HG03045 (cell line): ENCODE results near the gene MAMDC2.
"Not testable (repeated sequence)": the region's sequence is repeated elsewhere in the genome, so short reads cannot be mapped to it uniquely, and the experiment has no call there.

ENCODE experiments used
- ATAC-seq: cut with Tn5 transposase; IDR thresholded peaks from one replicate; pipeline ENCODE4 v1.9.1; 2021; ENCODE audit warnings: mild to moderate bottlenecking, moderate library complexity; ENCODE audit not compliant: unreplicated experiment

Gene MAMDC2

DNA sequence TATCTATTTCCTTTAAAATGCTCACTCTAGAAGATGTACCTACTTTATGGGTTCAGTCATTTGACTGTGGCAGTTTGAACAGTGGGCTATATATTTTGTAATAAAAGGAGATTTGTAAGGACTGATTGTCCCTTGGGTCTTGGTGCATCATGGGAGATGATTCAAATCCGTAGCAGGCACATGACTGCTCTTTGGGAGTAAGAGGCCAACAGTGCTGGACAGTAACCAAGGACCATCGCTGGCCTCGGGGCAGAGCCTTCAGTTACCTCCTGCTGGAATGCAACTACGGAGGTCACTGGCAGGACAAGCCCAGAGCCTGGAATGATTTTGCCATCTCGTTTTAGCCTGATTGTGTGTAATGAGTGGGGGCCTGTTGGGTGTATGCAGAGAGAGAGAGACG, 7.0 kb upstream of the MAMDC2 start:
- no peak for ATAC-seq

DNA sequence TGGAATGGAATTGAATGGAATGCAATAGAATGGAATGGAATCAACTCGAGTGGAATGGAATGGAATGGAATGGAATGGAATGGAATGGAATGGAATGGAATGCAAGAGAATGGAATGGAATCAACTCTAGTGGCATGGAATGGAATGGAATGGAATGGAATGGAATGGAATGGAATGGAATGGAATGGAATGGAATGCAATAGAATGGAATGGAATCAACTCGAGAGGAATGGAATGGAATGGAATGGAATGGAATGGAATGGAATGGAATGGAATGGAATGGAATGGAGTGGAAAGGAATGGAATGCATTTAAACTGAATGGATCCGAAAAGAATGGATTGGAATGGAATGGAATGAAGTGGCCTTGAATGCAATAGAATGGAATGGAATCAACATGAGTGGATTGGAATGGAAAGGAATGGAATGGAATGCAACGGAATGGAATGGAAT, 5.5 kb upstream of the MAMDC2 start:
- not testable (repeated sequence) for ATAC-seq

DNA sequence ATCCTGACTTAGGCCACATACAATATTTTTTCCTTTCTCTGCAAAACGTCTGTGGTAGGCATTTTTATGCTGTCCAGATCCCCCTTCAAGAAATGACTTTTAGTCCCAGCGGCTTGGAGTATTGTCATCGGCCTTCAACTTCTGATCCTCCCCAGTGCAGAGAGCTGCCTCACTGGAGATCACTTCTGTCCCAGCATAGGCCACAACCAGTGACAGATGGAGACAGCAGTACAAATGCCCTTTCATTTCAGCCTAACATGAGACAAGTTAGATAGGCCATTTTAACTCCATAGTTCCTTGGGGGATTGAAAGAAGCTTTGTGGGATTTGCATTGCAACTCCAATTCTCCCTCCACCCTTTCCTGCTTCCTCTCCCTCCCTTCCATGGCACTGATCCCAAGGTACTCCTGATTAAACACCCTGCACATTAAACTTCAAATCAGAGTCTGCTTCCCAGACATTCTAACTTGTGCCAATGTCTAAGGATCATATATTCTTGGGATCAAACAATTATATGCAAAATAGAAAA, 3.2 kb upstream of the MAMDC2 start:
- no peak for ATAC-seq

DNA sequence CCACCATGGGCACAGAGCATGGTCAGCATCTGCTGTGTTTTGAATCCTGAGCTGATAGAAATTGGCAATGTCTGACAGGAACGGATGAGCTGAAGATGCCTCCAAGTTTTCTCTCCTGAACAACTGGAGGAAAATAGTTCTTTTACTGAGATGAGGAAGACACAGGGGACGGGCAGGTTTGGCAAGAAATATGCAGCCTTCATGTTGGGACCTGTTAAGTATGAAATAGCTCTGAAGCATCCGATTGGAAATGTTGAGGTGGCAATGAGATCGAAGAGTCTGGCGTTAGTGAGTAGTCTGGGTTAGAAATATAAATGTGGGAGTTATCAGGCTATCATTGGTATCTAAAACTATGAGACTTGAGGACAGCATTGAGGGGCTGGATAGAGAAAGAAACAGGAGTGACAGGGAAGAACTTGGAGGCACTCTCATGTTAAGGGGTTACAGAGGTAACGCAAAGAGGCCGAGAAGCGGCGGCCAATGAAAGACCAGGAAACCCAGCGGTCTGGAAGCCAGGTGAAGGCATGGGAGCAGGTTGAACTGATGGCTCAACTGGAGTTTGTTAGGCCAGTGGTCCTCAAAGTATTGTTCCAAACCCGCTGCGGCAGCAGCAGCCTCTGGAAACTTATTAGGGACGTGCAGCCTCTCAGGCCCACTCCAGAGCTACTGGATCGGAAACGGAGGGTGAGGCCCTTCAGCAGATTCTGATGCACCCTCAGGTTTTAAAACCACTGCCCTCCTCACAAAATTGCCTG, 1.0 kb upstream of the MAMDC2 start:
- no peak for ATAC-seq

DNA sequence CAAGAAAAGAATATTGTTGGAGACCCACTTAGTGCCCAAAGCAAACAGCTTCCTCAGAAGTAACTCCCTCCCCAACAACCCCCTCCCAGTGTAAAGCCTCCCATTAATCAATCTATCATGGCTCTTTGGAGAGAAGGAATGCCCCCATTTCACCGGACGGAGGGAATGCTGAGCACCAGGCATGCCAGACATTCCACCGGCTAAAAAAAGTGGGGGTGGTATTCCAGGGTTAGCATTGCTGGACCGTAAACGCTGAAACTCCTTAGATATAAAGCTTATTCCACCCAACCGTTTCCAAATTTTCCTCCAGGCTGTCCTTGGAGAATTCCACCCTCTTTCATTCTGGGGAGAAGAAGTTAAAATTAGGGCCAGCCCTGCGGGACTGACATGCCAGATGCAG, 363 bp upstream of the MAMDC2 start:
- ATAC-seq = no peak

DNA sequence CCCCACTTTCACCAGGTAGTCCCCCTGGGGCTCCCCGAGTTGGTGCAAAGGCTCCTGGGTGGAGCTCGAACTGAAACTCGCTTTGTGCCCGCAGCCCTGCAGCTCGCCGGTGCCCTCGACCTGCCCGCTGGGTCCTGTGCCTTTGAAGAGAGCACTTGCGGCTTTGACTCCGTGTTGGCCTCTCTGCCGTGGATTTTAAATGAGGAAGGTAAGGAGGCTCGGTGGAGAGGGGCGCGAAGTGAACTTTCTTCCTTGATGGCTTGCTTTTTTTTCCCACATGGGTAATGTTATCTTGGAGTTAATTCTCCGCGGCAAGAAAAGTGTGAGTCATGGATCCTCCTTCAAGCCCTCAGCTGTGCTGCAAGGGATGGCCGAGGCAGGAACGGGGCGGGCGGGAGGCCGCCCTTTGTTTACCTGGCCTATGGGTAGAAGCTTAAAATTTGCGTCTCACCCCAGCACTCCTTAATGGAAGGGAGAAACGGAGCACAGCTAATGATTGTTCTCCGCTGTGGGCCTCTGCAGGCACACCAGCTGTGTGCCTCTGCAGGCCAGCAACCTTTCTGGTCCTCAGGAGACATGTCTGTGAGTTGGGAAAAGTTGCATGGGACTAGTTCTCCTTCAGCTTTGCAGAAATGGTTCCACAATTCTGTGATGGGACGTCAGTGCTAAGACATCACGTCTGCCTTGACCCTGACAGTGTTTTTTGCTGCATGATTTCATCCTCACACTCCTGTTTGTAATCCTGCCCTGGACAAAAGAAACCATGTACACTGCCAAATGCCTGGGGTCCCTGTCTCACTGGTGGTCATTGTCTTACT, 1.1 kb downstream of the MAMDC2 start:
- no peak for ATAC-seq

DNA sequence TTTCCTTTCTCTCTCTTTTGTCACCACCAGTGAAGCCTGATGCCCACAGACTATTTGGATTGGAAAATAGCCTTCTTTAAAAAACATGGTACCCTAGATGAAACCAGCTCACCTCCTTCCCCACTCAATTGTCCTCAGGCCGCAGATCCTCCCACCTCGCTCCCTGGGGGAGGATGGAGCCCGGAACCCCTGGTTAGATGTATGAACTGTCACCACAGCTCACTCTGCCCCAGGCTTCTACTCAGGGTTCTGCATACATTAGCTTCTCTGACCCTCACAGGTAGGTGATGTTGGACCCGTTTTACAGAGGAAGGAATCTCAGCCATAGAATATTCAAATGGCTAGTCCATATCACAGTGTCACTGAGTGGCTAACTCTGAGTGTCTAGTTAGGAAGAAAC, 1.8 kb downstream of the MAMDC2 start:
- no peak for ATAC-seq

DNA sequence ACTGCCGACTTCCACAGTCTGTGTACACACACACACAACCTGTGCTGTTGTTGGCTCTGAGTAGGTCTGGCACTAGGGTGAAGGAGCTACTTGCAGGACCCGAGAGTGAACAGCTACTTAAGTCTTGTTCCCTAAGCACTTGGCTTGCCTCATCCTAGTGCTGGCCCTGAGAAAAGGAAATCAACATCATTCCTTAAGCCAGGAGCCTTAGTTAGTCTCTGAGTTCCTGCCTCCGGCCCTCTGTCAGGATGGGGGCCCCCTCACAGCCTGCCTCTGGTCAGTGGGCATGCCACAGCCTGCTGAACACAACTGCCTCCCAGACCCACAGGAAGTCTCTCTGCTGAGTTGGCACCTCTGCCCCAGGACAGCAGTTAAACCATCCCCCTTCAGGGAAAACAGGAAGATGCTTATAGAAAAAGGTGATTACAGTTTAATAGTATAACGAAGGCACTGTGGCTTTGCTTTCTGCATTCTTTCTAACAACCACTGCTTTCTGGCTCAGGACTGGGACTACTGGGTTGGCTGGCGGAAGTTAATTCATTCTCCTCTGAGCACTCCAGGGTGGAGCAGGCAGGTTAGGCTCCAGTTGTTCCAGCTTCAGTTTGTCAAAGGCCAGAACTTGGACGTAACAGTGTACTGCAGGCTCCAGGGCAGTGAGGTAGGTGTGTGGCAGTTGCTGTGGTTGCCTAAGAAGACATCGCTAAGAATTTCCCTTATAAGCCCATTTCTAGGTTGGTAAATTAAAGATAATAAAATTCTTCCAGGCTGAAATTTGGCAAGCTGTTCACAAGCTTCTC, 2.8 kb downstream of the MAMDC2 start:
- ATAC-seq = no peak

DNA sequence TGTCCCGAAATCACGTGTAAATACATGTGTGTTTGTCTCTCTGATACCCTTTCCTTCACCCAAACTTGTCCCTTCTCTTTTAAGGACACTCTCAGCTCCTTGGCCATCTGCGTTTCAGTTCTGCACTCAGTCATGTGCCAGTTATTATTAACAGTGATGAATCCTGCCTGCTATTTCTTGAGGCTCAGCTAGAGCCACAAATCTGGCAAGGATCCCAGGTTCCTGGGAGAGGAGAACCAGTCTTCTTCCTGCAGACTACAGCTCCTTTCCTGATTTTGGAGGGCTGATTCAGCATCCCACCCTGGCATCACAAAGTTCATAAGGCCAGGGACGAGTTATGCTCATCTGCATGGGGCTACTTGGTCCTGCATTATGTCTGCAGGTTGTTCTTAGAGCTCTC, 5.6 kb downstream of the MAMDC2 start:
- no peak for ATAC-seq

DNA sequence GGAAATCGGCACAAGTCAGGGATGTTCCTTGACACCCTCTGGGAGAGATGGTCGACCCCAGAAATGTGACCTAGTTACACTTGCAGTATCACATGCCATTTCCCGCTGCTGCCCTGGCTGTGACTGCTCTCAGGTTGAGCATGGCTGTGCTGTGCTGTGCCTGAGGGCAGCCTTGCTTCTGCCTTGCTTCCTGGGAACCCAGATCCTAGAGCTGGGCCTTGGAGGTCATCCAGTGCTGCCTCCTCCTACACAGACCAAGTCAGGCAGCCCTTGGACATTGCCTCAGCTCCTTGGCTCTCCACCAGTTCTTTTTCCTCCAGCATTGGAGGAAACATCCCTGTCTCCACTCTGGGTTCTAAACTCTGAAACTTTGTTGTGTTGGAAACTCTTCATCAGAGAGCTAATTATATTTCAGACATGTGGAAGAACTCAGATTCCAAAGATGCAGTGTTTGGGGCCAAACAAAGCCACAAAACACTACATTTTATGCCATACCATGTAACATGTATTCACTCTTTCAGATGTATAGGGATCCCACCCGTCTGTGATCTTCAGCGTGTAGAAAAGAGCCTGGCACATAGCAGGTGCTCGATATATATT, 6.1 kb downstream of the MAMDC2 start:
- no peak for ATAC-seq

DNA sequence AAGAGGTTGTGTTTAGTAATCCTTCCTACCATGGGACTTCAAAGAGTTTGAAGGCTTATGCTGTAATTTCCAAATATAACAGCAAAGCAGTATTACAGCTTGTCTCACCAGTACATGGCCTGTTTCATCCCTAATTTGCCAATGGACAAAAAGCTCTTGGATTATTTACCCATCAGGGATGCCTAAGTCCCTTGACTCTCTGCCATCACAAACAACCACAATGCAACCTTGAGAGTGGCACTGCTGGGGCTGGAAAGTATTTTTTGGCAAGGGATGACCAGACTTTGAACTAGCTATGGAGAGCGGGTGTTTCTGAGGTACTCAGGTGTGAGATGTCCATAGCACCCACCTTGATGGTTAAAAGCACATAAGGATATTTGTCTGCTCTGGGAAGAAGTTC, 9.1 kb downstream of the MAMDC2 start:
- ATAC-seq = no peak

DNA sequence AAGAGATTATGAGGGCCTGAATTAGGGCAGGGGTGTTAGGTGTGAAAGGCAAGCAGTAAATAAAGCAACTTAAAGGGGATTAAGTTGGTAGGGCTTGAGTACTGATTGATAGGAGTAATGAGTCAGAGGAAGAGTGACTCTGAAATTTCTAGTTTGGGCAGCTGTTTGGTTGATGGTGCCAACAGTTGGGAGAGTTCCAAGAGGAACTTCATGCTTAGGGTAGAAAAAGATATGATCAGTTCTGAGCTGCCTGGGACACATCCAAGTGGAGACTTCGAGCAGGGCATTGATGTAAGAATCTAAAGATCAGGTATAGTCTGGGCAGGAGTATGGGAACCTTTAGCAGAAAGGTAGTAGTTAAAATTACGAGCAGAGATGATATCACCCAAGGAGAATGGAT, 10.2 kb downstream of the MAMDC2 start:
- no peak for ATAC-seq

DNA sequence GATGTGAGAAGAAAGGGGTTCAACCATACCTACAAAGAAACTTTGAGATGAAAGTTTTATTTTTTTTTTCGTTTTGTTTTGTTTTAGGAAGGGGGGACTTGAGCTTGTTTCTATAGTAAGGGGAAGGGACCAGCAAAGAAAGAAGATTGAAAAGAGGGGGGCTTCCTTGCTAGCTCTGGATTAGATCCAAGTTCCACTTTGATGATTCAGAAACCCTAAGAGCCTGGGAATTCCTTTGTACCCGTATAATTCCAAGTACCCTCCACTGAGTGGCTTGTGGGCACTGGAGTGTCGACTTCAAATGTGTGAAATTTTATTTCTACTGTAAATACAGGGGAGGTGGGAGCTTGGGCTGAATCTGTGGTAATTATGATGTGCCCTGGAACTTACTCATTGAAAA, 10.9 kb downstream of the MAMDC2 start:
- no peak for ATAC-seq

DNA sequence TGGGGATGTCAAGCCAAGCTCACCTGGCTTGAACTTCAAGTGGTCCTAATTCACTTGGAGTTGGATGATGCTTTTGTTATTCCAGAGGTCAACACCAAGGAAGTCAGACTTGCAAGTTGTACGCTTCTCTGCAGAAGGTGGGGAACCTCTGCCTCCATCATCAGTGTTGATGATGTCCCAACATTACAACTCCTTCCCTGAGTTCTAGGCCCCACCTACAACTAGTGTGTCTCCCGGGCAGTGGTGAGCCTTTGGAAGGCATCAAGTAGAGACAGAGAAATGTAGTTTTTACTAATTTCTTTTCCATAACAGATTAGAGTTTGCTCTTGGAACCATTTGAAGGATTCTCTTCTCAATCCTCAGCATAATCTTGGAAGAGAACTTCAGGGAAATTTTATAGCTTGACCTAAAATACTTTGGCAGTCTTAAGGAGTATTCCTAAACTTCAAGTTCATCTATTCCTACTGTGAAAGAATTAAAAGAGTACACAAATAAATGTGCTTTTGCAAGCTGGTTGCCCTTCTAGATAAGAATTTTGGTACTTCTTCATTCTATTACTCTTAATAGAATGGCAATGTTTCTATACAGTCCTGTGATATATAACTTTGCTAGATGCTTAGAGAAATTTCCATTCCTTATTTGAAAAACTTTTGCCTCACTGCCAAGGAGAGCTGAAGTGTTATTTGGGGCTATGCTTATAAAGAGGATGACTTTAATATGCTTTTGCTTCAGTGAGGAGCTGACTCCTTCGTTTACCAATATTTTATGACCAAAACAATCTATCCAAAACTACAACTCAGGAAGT, 12.0 kb downstream of the MAMDC2 start:
- ATAC-seq = no peak

DNA sequence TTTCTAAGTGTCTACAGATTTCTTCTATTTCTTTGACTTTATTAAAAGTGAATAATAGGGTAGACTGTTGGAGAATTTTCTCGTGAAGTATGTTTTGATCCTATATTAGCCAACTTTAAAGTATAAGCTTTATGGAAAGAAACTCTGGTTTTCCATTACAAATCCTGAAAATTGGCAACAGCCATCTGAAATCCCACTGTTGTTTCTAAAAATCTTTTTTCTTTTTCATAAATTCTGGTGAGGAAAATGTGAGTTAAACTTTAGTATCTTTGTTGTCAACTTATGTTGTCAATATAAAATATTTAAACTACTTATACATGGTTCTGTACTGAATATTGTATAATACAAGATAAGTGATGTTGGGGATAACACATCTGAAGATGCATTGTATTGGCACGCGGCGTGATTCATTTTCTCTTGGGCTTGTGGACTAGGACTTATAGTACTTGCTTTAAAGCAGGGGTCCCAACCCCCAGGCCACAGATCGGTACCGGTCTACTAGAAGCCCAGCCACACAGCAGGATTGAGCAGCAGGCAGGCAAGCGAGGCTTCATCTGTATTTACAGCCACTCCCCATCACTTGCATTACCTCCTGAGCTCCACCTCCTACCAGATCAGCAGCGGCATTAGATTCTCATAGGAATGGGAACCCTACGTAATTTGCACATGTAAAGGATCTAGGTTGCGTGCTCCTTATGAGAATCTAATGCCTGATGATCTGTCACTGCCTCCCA, 12.7 kb downstream of the MAMDC2 start:
- ATAC-seq = no peak

DNA sequence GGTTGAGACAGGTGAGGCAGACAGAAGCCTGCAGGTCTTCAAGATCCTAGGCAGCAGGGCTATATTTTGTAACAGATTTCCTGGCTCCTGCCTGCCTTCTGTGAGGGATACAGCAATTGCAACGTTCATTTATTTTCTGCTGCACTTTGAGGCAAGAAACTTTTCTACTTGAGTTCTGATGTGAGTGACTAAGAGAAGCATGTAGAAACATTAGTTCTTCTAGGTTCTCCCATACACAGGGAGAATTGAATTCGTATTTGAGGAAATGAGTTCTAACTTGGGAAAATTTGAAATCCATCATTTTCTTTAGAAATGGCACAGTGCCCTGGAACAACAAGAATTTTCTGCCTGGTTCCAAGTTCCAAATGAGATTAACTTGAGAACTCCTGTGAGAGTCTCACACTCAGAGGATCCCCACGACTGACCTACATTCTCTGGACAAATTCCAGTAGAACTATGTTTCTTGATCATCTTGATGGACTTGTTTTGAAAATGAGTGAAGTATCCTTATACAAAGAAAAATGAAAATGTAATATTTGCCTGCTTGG, 15.0 kb downstream of the MAMDC2 start:
- no peak for ATAC-seq

DNA sequence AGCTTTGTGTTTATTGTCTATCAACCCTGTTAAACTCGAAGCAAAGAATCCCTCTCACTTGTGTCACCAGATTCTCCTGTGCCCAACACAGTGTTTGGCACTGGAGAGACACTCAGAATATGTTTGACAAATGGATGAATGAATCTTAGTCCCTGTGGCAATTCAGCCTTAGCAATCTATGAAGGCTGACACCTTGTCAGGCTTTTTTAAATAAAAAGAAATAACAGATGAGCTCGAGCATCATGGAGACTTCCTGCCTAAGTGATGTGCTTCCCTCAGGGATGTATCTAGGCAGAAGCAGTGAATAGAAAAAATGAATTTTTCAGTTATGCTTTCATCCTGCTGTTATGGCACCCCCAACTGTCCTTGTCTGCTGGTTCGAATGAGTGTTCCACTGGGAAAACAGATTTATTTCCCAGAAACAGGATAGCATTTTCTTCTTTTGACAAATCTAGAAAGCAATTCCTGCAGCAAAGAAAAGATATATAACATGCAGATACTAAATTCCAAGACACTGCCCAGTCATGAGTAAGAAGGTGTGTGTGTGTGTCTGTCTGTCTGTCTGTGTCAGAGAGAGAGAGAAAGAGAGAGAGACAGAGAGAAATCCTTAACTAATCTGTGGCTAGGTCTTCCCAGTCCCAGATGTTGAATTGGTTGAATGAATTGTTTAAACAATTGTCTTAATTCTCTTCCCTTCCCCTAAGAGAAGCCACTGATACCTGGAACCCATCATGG, 16.7 kb downstream of the MAMDC2 start:
- ATAC-seq = no peak

DNA sequence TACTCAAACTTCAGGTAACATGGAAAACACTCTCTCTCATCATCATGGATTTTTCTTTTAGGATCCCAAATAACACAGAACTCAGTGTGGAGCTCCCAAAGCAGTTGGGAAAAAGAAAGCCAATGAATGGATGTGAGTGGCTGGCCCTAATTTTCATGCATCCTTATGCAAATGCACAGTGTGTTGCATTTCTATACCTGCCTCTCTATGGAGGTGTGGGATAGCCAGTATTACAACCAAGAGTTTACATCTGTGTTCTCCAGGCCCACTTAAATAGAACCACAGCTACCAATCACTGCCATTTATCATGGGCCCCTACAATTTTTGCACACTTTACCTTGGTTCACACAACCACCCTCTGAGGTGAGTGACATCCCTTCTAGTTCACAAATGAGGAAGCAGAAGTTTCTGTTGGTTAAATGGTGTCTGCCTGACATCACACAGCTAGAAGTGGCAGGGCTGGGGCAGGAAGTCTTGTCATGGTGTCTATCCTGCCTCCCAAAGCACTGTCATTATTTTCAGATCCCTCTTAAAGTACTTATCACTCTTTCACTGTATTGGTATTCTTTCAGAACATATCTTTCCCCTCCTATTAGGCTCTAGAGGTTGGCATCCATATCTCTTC, 17.3 kb downstream of the MAMDC2 start:
- ATAC-seq = peak; percentile 53
